Heart right ventricle (tissue), 16 donors: ENCODE measurements around the gene E2F6. TPM values are rescaled to one million over a fixed set of nuclear protein-coding genes. Genes with fewer than 3 reads are reported as not detected.

Source experiments
- ATAC-seq, 8 donors: fragments of 200-7000 bp; cut with Tn5 transposase; one replicate each; pipeline ENCODE4 v1.9.1; 2020; ENCODE audit warnings: mild to moderate bottlenecking in 8 of 8, moderate library complexity in 8 of 8, moderate number of reproducible peaks in 1 of 8
- DNase-seq, 2 donors: peaks; one replicate each; pipeline ENCODE4 v3.0.0-alpha.2; 2020
- H3K27ac ChIP-seq, 10 donors: fragments of 200-600 bp; sonication (generic) in 2 of 10; one replicate each; pipeline versions ENCODE4 v1.5.0 to v1.8.0; 2020 to 2022; ENCODE audit warnings: mild to moderate bottlenecking in 3 of 10
- H3K27me3 ChIP-seq, 7 donors: fragments of 200-600 bp; one replicate each; pipeline ENCODE4 v1.8.0; 2021 to 2022; ENCODE audit warnings: mild to moderate bottlenecking in 2 of 7
- H3K36me3 ChIP-seq, 9 donors: fragments of 200-600 bp; sonication (generic) in 1 of 9; one replicate each; pipeline versions ENCODE4 v1.5.0 to v1.8.0; 2020 to 2022; ENCODE audit warnings: mild to moderate bottlenecking in 2 of 9
- H3K4me1 ChIP-seq, 9 donors: fragments of 200-600 bp; sonication (generic) in 1 of 9; one replicate each; pipeline versions ENCODE4 v1.5.0 to v1.8.0; 2020 to 2022; ENCODE audit warnings: mild to moderate bottlenecking in 4 of 9
- H3K4me3 ChIP-seq, 10 donors: fragments of 200-600 bp; sonication (generic) in 2 of 10; one replicate each; pipeline versions ENCODE4 v1.5.0 to v1.8.0; 2020 to 2022; ENCODE audit warnings: mild to moderate bottlenecking in 7 of 10, moderate library complexity in 2 of 10
- H3K9me3 ChIP-seq, 11 donors: fragments of 200-600 bp in 10 of 11; sonication (generic) in 2 of 11; one replicate each; pipeline versions ENCODE4 v1.5.0 to v1.8.0; 2013 to 2022; ENCODE audit warnings: mild to moderate bottlenecking in 2 of 11, control low read depth in 1 of 11, moderate library complexity in 1 of 11
- CTCF ChIP-seq, 9 donors: fragments of 200-600 bp; sonication (generic) in 2 of 9; IDR thresholded peaks; one replicate each; pipeline versions ENCODE4 v1.5.0 to v1.8.0; 2021 to 2022; ENCODE audit warnings: antibody characterized with exemption in 9 of 9, mild to moderate bottlenecking in 5 of 9, moderate library complexity in 1 of 9
- WGBS, 2 donors: extraction: QIAGEN DNeasy Blood & Tissue Kit; methylation state at CpG; one replicate each; pipeline ENCODE4 v1.1.7; 2013; ENCODE audit warnings: inconsistent platforms in 1 of 2; 5-methylcytosine and 5-hydroxymethylcytosine counted together
- intact Hi-C, 10 donors: fragments of 100-400 bp; cut with DNase I; formaldehyde crosslinking; loops; one replicate each; pipeline versions ENCODE4 v1.11.1 to v1.14.2; 2022
- polyA plus RNA-seq, 2 donors: library from polyadenylated mRNA; stranded (reverse); fragments of 200-250 nt; gene quantifications; one replicate each; pipeline ENCODE4 v1.2.3, GENCODE V29; 2013
- total RNA-seq, 10 donors: library from RNA; stranded (reverse); fragmentation: NEBNext Ultra II Directional in 3 of 10; extraction: Animal tissue kit (Norgen Biotek cat#: 25700) in 3 of 10; gene quantifications; one replicate each; pipeline versions ENCODE4 v1.2.1 to v1.2.4, GENCODE V29; 2021 to 2023
- donor health status: Arrhythmogenic right ventricular cardiomyopathy.
- donor health status: ischemic (EF 13 %, LVEDD 7.1; RV severe dilation, severe dysfunction).
- donor health status: healthy with polysubstance abuse.
- donor health status: DM: no; HTN: yes; CAD: no.
- donor health status: DM: no; HTN: no; CAD: no.
- donor health status: ischemic (EF 25% LVEDD 6.9; RV normal size, moderate dysfunction).
- donor health status: ischemic (EF 25% LVEDD 5.7; RV mildly dilated, moderate dysfunction).
- donor health status: healthy.
- donor health status: DM: yes; HTN: yes; CAD: no.
- donor health status: Ischemic cardiomyopathy.
- donor health status: ischemic (EF 35%, LVEDD 5.7; RV mildly dilated, moderate dysfunction).
- donor health status: nonischemic (EF 11% LVEDD 7.7; RV severe dilation, severe dysfunction).
- donor health status: DM: yes; HTN: yes; CAD: no.
- donor health status: PGD.
- donor health status: ischemic (EF 29% LVEDD 5.4; RV normal size, mild dysfunction).
- donor health status: nonischemic (EF 23%, LVEDD 6.1; RV moderate dilation, normal function).

E2F6 gene
- total and polyA plus RNA-seq, 12 donors = 8.1 to 18.6 (median 13.6) TPM

DNA sequence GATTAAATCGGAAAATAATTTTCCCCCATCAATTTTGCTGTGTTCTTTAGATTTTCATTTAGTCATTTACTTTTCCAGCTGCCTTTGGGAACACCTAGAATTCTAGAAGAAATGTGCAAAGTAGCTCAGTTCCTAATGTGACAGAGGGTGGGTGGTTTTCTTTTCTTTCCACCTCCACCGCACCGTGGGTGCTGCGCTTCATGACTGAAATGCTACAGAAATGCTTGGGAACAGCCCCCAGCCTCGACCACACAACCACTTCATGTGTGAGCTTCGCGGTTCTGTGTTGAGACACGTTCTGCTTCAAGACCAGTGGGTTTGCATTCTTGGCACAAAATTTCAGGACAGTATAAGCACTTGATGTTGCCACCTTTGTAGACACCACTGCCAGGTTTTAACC is 30.9 kb downstream of the E2F6 start:
- peaks cover 0 to 6% (median 0%) of the 10 kb centered on the region in 11 donors for H3K9me3 ChIP-seq
- no peak for ATAC-seq
- WGBS, 2 donors = 90 to 93% methylated on average over 8 of the region's 8 CpGs
- H3K27me3 ChIP-seq = no peaks in the 10 kb centered on the region
- intact Hi-C loops = loop anchor here in 1 of 10 donors (5.0 kb wide), 1 partner anchor 303 kb away; a partner anchor contains a TSS
- peaks cover 0 to 10% (median 0%) of the 10 kb centered on the region in 9 donors for H3K36me3 ChIP-seq
- no peak overlapping the region for H3K4me3 ChIP-seq
- H3K4me1 ChIP-seq = no peaks in the 10 kb centered on the region
- H3K27ac ChIP-seq = no peak overlapping the region
- DNase-seq = no peak
- no peak for TF ChIP-seq CTCF (IDR thresholded peaks at IDR 0.05)

- TF ChIP-seq CTCF (IDR thresholded peaks at IDR 0.05) = no peak
- Histone ChIP-seq H3K9me3 (peaks cover 0 to 6% (median 0%) of the 10 kb centered on the region in 11 donors), H3K36me3 (peaks cover 0 to 6% (median 0%) of the 10 kb centered on the region in 9 donors), H3K27ac (no peak overlapping the region), H3K4me3 (no peak overlapping the region), H3K27me3 (no peaks in the 10 kb centered on the region), H3K4me1 (no peaks in the 10 kb centered on the region)
- ATAC-seq = no peak
- WGBS, 2 donors = 95 to 97% methylated on average over 7 of the region's 7 CpGs
- no peak for DNase-seq
- intact Hi-C loops = no loop called here
These were observed 31.5 kb downstream of the E2F6 start for GRCh38 chr2:11434443-11434842.

DNA sequence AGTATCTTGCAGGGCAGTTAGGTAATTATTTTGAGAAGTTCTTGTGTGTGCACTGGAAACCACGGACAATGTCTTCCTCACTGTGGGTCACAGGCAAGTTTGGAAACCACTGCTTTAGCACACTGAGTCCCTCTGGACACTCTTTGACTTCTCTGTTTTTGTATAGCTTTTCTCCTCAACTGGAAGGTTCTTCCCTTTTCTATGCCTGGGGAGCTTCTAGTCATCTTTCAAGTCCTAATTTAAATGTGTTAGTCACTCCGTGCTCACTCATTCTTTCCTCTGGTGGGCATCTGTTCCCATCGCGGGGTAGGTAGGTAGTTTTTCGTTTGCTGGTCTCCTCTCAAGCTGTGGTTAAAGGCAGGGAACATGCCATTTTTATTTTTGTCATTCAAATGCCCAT is 32.1 kb downstream of the E2F6 start:
- Histone ChIP-seq H3K4me1 (no peaks in the 10 kb centered on the region), H3K4me3 (no peak overlapping the region), H3K36me3 (peaks cover 0 to under 1% (median 0%) of the 10 kb centered on the region in 9 donors), H3K27me3 (no peaks in the 10 kb centered on the region), H3K9me3 (peaks cover 0 to 4% (median 0%) of the 10 kb centered on the region in 11 donors), H3K27ac (no peak overlapping the region)
- DNase-seq = no peak
- intact Hi-C loops = no loop called here
- ATAC-seq = no peak
- 95 to 96% methylated on average over 5 of the region's 5 CpGs for WGBS, 2 donors
- TF ChIP-seq CTCF (IDR thresholded peaks at IDR 0.05) = no peak

- Histone ChIP-seq H3K9me3 (peaks cover 0 to 4% (median 0%) of the 10 kb centered on the region in 11 donors), H3K27ac (no peak overlapping the region), H3K27me3 (no peaks in the 10 kb centered on the region), H3K4me3 (no peak overlapping the region), H3K4me1 (no peaks in the 10 kb centered on the region), H3K36me3 (no peaks in the 10 kb centered on the region)
- intact Hi-C loops = no loop called here
- no peak for TF ChIP-seq CTCF (IDR thresholded peaks at IDR 0.05)
- WGBS, 2 donors = 92 to 95% methylated on average over 5 of the region's 5 CpGs
- ATAC-seq (no peak), DNase-seq (no peak)
These were observed 35.2 kb downstream of the E2F6 start for GRCh38 chr2:11430729-11431128.
